Transverse colon (tissue), 4 donors: ENCODE measurements around the gene LIMCH1. TPM values are rescaled to one million over a fixed set of nuclear protein-coding genes. Genes with fewer than 3 reads are reported as not detected.
A peak's percentile ranks its signal among the peaks of the same experiment; 100 is the strongest.

Source experiments
- DNase-seq: peaks from one replicate; pipeline ENCODE4 v3.0.0-alpha.2; 2019
- H3K27ac ChIP-seq, 4 donors: fragments of 200-600 bp; sonication (generic); 2 replicates each; pipeline ENCODE4 v1.5.1; 2016 to 2018; ENCODE audit warnings: inconsistent platforms in 4 of 4
- H3K27me3 ChIP-seq: fragments of 200-600 bp; sonication (generic); 2 replicates; pipeline ENCODE4 v1.5.1; 2017; ENCODE audit warnings: inconsistent platforms
- H3K36me3 ChIP-seq, 4 donors: fragments of 200-600 bp; sonication (generic); 2 replicates each; pipeline ENCODE4 v1.5.1; 2017 to 2019; ENCODE audit warnings: inconsistent platforms in 4 of 4
- H3K4me1 ChIP-seq, 4 donors: fragments of 200-600 bp; sonication (generic); 2 replicates each; pipeline ENCODE4 v1.5.1; 2017 to 2020; ENCODE audit warnings: inconsistent platforms in 4 of 4
- H3K4me3 ChIP-seq, 4 donors: fragments of 200-600 bp; sonication (generic); 1 replicate in 1 of 4; 2 replicates in 3 of 4; pipeline versions ENCODE4 v1.5.1 to v1.6.1; 2017 to 2019; ENCODE audit warnings: inconsistent platforms in 4 of 4
- H3K9me3 ChIP-seq, 2 donors: fragments of 200-600 bp; sonication (generic); 2 replicates each; pipeline ENCODE4 v1.5.1; 2017 to 2019; ENCODE audit warnings: inconsistent platforms in 2 of 2
- EP300 ChIP-seq: sonication (generic); formaldehyde crosslinking; IDR thresholded peaks from one replicate; pipeline ENCODE4 v1.6.1; 2017; ENCODE audit warnings: antibody characterized with exemption, low read depth
- POLR2A ChIP-seq: fragments of 450-650 bp; IDR thresholded peaks from one replicate; pipeline ENCODE4 v1.6.1; 2016; ENCODE audit warnings: antibody characterized with exemption, mild to moderate bottlenecking, moderate library complexity
- POLR2AphosphoS5 ChIP-seq, 3 donors: sonication (generic); formaldehyde crosslinking; IDR thresholded peaks; one replicate each; pipeline ENCODE4 v1.6.1; 2016; ENCODE audit warnings: antibody characterized with exemption in 3 of 3
- WGBS, 2 donors: methylation state at CpG; one replicate each; pipeline ENCODE4 v1.1.5; 2018; ENCODE audit warnings: low coverage in 1 of 2; 5-methylcytosine and 5-hydroxymethylcytosine counted together
- in situ Hi-C, 4 donors: fragments of 200-750 bp; cut with MboI; loops; one replicate each; pipeline versions ENCODE4 v1.15.0 to v1.15.1; 2017; ENCODE audit warnings: low sequenced_read_pairs in 3 of 4, low pct_ligation_motif_present in 1 of 4, low pct_unique_long_range_greater_than_20kb in 1 of 4
- intact Hi-C: fragments of 100-400 bp; cut with DNase I; formaldehyde crosslinking; loops from one replicate; pipeline ENCODE4 v1.15.1; 2023; ENCODE audit warnings: low total_unique reads
- total RNA-seq, 4 donors: library from RNA; depleted of rRNA; stranded (reverse); fragments of >200 nt; gene quantifications; one replicate each; pipeline ENCODE4 v1.1.0, GENCODE V29; 2016
- TF ChIP-seq, protein P1 (sequence below), 5 experiments: fragments of 200-600 bp in 3 of 5; fragments of 450-650 bp in 2 of 5; sonication (generic) in 3 of 5; IDR thresholded peaks; 1 replicate in 2 of 5; 2 replicates in 3 of 5; pipeline ENCODE4 v1.5.1; 2016 to 2017; ENCODE audit warnings: antibody characterized with exemption in 5 of 5, inconsistent platforms in 3 of 5, mild to moderate bottlenecking in 2 of 5, moderate library complexity in 1 of 5

Gene LIMCH1
- total RNA-seq, 4 donors from 2014 or later = 5.5 to 18.5 (median 9.7) TPM

DNA sequence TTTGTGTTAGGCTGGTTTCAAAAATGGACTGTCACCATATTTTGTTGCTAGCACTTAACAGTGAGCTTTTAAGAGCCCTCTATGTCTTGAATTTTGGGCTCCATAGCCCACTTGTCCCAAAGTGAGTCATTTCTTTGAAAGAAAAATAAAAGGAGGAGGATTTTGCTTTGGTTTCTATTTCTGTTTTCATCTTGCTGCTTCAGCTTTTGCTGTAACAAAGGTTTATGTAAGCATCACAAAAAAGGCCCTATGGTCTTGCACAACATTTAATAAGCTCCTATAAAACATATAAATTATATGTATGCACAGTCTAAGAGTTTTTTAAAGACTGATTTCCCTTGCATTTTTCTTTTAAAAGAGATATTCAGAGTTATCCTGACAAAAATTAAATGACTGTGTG, 105.4 kb downstream of the LIMCH1 start:
- no peak for DNase-seq
- no peaks in the 10 kb centered on the region for H3K36me3 ChIP-seq
- H3K4me1 ChIP-seq = peaks cover 0 to 10% (median 6%) of the 10 kb centered on the region in 4 donors
- no peak overlapping the region for H3K27ac ChIP-seq
- TF ChIP-seq POLR2AphosphoS5 (IDR thresholded peaks at IDR 0.05) = no peak
- no peak for TF ChIP-seq POLR2A
- TF ChIP-seq, protein P1, sequence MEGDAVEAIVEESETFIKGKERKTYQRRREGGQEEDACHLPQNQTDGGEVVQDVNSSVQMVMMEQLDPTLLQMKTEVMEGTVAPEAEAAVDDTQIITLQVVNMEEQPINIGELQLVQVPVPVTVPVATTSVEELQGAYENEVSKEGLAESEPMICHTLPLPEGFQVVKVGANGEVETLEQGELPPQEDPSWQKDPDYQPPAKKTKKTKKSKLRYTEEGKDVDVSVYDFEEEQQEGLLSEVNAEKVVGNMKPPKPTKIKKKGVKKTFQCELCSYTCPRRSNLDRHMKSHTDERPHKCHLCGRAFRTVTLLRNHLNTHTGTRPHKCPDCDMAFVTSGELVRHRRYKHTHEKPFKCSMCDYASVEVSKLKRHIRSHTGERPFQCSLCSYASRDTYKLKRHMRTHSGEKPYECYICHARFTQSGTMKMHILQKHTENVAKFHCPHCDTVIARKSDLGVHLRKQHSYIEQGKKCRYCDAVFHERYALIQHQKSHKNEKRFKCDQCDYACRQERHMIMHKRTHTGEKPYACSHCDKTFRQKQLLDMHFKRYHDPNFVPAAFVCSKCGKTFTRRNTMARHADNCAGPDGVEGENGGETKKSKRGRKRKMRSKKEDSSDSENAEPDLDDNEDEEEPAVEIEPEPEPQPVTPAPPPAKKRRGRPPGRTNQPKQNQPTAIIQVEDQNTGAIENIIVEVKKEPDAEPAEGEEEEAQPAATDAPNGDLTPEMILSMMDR (IDR thresholded peaks at IDR 0.05) = no peak
- TF ChIP-seq EP300 = no peak
- in situ Hi-C loops = loop anchor here in 3 of 4 donors (10.0 to 25.0 kb wide), 2 partner anchors 359 to 706 kb away; no protein-coding TSS in a partner anchor
- intact Hi-C loops = no loop called here
- no peak overlapping the region for H3K4me3 ChIP-seq
- H3K9me3 ChIP-seq = no peaks in the 10 kb centered on the region
- H3K27me3 ChIP-seq = peaks cover 13% of the 10 kb centered on the region

DNA sequence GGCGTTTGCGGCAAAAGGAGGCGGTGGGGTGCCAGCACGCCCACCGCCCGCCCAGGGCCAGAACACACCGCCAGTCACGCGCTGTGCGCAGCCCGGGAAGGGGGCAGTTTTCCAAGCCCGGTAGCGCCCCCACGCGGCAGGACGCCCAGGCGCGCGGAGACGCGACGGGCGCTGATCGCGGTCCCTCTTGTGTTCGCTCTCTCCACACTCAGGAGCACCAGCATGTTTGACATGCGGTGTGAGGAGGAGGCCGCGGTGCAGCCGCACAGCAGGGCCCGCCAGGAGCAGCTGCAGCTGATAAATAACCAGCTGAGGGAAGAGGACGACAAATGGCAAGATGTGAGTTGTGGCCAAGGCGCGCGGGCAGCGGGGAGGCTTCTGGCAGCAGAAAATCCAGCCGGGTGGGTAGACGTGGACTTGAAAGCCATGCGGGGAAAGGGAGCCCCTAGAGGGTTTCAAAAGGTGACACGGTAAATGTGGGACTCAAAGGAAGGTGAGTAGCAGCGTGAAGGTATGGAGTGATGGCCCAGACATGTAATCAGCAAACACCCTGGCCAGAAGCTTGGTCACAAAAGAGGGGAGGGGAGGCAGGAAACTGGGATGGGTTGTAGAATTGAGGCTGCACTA, 106.4 kb downstream of the LIMCH1 start:
- 31% methylated on average over 41 of the region's 41 CpGs; no CpG with 5 or more reads in 1 of the 2 donors for WGBS, 2 donors
- H3K4me1 ChIP-seq = peaks cover 0 to 15% (median 8%) of the 10 kb centered on the region in 4 donors
- no peak overlapping the region for H3K27ac ChIP-seq
- in situ Hi-C loops = loop anchor here in 3 of 4 donors (10.0 to 25.0 kb wide), 2 partner anchors 360 to 707 kb away; no protein-coding TSS in a partner anchor
- H3K4me3 ChIP-seq = peak overlapping the region in 1 of 4 donors; percentile 23
- intact Hi-C loops = no loop called here
- TF ChIP-seq EP300 (no peak), POLR2AphosphoS5 (IDR thresholded peaks at IDR 0.05) (no peak)
- TF ChIP-seq, protein P1 (IDR thresholded peaks at IDR 0.05) = peak; percentile 67 to 88 (median 79)
- DNase-seq = peak; percentile 75
- H3K27me3 ChIP-seq = peaks cover 13% of the 10 kb centered on the region
- H3K9me3 ChIP-seq = no peaks in the 10 kb centered on the region
- H3K36me3 ChIP-seq = no peaks in the 10 kb centered on the region

DNA sequence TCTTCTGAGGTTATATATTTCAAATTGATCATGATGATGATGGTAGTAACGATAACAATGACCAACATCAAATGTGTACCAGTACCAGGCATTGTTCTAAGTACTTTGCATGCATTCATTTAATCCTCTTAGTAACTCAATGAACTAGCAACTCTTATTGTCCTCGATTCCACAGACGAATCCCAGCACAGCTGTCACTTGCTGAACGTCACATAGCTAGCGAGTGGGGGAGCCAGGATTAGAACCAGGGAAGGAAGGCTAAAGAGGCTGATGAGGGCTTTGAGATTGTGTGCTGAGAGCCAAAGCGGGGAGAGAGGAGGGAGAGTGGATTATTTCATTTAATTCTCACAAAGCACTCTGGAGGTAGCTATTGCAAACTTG, 106.9 kb downstream of the LIMCH1 start:
- peaks cover 13% of the 10 kb centered on the region for H3K27me3 ChIP-seq
- no peak for DNase-seq
- TF ChIP-seq EP300 (no peak), POLR2A (no peak), POLR2AphosphoS5 (IDR thresholded peaks at IDR 0.05) (no peak)
- TF ChIP-seq, protein P1 (IDR thresholded peaks at IDR 0.05) = no peak
- intact Hi-C loops (loop anchor here (5.0 kb wide), 1 partner anchor 363 kb away; no protein-coding TSS in a partner anchor), in situ Hi-C loops (loop anchor here in 3 of 4 donors (10.0 to 25.0 kb wide), 2 partner anchors 360 to 708 kb away; no protein-coding TSS in a partner anchor)
- 87 to 92% methylated on average over 5 to 6 of the region's 6 CpGs for WGBS, 2 donors
- no peaks in the 10 kb centered on the region for H3K9me3 ChIP-seq
- H3K36me3 ChIP-seq = no peaks in the 10 kb centered on the region
- peaks cover 0 to 15% (median 8%) of the 10 kb centered on the region in 4 donors for H3K4me1 ChIP-seq
- no peak overlapping the region for H3K27ac ChIP-seq
- H3K4me3 ChIP-seq = no peak overlapping the region

DNA sequence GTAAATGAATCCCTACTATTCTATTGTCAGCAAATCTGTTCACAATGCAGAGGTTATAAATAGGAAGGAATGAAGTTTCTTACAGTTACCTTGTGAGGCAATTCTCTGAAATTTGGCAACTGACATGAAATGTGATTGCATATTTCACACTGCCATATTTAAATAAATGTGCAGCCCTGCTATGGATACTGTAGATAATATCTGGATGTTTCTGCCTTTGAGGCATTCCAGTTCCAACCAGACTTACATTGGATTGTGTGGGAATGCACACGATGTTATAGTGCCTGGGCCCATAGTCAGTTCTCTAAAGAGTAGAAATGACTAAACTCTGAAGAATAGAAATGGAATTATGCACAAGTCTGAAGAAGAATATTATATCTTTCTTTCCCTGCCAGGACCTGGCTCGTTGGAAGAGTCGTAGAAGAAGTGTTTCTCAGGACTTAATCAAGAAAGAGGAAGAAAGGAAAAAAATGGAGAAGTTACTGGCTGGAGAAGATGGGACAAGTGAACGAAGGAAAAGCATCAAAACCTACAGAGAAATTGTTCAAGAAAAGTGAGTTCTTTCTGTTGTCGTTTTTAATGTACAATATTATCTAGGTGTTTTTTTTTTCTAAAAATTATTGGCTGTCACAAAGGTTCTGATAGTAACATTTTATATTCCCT, 107.9 kb downstream of the LIMCH1 start:
- Histone ChIP-seq H3K9me3 (no peaks in the 10 kb centered on the region), H3K4me1 (peaks cover 0 to 15% (median 8%) of the 10 kb centered on the region in 4 donors), H3K27me3 (peaks cover 13% of the 10 kb centered on the region), H3K36me3 (no peaks in the 10 kb centered on the region), H3K4me3 (no peak overlapping the region), H3K27ac (no peak overlapping the region)
- TF ChIP-seq EP300 = no peak
- TF ChIP-seq, protein P1 (IDR thresholded peaks at IDR 0.05) = no peak
- TF ChIP-seq POLR2A = no peak
- TF ChIP-seq POLR2AphosphoS5 (IDR thresholded peaks at IDR 0.05) = no peak
- WGBS, 2 donors = 72 to 84% methylated on average over 4 to 5 of the region's 5 CpGs
- in situ Hi-C loops = loop anchor here in 3 of 4 donors (10.0 to 25.0 kb wide), 2 partner anchors 361 to 709 kb away; no protein-coding TSS in a partner anchor
- no peak for DNase-seq
- intact Hi-C loops = loop anchor here (5.0 kb wide), 1 partner anchor 364 kb away; no protein-coding TSS in a partner anchor
